ENCODE results near the gene SLC39A11.

DNA sequence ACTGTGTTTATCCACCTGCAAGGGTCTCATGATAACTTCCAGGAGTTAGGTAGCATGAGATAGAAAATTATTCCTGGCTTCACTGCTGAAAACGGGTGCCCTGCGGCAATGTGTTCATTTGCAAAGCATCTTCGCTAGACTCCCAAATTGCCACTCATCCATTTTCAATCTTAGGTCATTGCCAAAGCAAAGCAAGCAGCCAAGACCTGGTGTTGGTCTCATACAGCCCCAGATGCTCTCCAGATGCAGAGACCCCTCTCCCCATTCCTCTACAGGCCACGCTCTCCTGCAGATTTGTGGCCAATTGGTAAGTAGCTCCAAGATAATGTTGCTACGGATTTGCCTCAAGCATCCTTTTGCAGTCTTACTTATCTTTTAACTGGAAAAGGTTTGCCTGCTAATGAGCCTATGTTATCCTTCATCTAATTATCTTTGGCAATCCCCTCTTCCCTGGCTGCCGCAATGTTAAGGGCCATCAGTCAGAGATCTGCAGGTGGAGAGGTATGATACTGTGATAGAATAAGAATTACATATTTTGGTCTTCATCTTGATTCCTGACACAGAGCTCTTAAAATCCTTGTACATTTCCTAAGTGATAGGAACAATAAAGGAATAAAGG is 222.0 kb downstream of the SLC39A11 start:
- TF ChIP-seq, protein P1, sequence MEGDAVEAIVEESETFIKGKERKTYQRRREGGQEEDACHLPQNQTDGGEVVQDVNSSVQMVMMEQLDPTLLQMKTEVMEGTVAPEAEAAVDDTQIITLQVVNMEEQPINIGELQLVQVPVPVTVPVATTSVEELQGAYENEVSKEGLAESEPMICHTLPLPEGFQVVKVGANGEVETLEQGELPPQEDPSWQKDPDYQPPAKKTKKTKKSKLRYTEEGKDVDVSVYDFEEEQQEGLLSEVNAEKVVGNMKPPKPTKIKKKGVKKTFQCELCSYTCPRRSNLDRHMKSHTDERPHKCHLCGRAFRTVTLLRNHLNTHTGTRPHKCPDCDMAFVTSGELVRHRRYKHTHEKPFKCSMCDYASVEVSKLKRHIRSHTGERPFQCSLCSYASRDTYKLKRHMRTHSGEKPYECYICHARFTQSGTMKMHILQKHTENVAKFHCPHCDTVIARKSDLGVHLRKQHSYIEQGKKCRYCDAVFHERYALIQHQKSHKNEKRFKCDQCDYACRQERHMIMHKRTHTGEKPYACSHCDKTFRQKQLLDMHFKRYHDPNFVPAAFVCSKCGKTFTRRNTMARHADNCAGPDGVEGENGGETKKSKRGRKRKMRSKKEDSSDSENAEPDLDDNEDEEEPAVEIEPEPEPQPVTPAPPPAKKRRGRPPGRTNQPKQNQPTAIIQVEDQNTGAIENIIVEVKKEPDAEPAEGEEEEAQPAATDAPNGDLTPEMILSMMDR (IDR thresholded peaks at IDR 0.05; ENCODE audit: low read length) = no peak
- no peak for TF ChIP-seq EZH2 (optimal IDR thresholded peaks at IDR 0.05; ENCODE audit: low read depth, low read length)

Data from MM.1S (cell line).